ENCODE results near the gene KCTD15. TPM values are rescaled to one million over a fixed set of nuclear protein-coding genes. Genes with fewer than 3 reads are reported as not detected.

The KCTD15 gene
- total RNA-seq, 2 donors from 2014 or later = 9.0 to 13.1 TPM

DNA sequence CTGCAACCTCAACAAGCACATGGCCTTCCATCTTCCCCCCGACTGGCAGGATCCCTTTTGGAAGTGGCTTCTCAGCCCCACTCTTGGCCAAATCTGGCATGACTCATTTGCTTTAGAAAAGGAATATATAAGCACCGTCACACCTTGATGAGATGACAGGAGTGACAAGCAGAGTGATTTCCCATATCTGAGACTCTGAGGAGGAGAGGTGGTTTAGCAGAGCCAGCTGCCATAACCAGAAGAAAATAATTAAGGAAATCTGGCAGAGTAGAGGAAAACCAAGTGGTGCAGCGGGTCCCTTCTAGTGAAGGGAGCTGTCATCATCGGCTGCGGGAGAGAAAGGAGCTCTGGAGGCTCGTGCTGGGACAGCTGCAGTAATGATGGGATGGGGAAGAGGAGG lies 27.5 kb upstream of the KCTD15 start:
- intact Hi-C loops (cut with DNase I, micrococcal nuclease) = loop anchor here in 1 of 2 donors (5.0 kb wide), 1 partner anchor 337 kb away; no protein-coding TSS in a partner anchor
- ATAC-seq = no peak
- no peak for DNase-seq

DNA sequence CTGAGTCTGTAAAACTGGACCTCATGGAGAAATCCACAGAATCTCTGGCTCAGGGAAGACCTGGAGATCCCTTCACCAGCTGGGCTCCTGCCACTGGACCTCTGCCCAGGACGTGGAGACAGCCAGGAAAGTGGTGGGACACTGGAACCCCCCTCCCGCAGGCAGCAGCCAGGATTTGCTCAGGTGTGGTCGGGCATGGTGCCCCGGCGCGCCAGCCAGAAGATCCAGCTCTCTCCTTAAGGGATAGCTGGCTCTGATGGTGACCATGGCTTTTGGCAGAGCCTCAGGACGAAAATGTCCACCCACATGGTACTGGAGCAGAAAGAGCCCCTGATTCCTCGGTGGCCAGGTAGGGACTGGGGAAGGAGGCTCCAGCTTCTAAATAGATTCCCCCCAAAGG lies 26.6 kb upstream of the KCTD15 start:
- DNase-seq (no peak), ATAC-seq (no peak)
- intact Hi-C loops (cut with DNase I, micrococcal nuclease) = loop anchor here (5.0 to 10.0 kb wide), 2 partner anchors 325 to 338 kb away; no protein-coding TSS in a partner anchor

DNA sequence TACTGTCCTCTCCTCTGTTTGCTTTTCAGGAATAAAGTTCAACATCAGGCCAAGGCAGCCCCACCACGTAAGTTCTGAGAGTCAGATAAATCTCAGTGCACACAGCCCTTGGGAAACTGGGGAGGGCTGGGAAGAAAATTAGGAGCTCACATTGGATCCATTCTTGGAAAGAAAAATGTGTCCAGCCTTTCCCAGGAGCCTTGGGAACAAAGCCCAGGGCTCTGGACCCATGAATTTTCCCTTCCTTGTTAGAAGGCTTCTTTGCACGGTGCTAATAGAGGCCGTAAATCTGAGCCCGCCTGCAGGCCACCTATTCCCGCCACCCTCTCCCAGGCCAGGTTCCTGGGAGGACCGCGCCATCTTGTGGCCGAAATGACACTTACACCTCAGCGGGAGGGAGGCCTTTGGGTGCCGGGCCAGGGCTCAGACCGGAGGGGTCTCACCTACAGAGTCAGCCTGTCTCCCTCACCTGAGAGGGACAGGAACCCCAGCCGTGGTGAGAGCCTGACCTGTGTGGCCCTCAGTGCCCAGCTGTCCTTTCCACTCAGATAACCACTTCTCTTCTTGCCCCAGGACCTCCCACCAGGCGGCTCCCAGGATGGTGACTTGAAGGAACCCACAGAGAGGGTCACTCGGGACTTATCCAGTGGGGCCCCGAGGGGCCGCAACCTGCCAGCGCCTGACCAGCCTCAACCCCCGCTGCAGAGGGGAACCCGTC lies 25.1 kb upstream of the KCTD15 start:
- DNase-seq (peak; percentile 53 to 77), ATAC-seq (peak; percentile 86)
- intact Hi-C loops (cut with DNase I, micrococcal nuclease) = loop anchor here (5.0 to 10.0 kb wide), 2 partner anchors 323 to 339 kb away; no protein-coding TSS in a partner anchor

DNA sequence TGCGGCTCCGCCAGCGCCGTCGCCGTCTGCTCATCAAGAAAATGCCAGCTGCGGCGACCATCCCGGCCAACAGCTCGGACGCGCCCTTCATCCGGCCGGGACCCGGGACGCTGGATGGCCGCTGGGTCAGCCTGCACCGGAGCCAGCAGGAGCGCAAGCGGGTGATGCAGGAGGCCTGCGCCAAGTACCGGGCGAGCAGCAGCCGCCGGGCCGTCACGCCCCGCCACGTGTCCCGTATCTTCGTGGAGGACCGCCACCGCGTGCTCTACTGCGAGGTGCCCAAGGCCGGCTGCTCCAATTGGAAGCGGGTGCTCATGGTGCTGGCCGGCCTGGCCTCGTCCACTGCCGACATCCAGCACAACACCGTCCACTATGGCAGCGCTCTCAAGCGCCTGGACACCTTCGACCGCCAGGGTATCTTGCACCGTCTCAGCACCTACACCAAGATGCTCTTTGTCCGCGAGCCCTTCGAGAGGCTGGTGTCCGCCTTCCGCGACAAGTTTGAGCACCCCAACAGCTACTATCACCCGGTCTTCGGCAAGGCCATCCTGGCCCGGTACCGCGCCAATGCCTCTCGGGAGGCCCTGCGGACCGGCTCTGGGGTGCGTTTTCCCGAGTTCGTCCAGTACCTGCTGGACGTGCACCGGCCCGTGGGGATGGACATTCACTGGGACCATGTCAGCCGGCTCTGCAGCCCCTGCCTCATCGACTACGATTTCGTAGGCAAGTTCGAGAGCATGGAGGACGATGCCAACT lies 24.4 kb upstream of the KCTD15 start:
- no peak for DNase-seq
- no peak for ATAC-seq
- intact Hi-C loops (cut with DNase I, micrococcal nuclease) = loop anchor here (5.0 to 10.0 kb wide), 2 partner anchors 323 to 340 kb away; no protein-coding TSS in a partner anchor

DNA sequence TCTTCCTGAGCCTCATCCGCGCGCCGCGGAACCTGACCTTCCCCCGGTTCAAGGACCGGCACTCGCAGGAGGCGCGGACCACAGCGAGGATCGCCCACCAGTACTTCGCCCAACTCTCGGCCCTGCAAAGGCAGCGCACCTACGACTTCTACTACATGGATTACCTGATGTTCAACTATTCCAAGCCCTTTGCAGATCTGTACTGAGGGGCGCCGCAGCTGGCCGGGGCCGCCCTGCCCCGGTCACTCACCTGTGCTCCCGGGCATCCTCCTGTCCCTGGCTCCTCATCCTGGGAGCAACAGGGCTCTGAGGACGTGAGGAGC lies 23.9 kb upstream of the KCTD15 start:
- ATAC-seq = no peak
- DNase-seq = no peak
- intact Hi-C loops (cut with DNase I, micrococcal nuclease) = loop anchor here (5.0 to 10.0 kb wide), 2 partner anchors 322 to 341 kb away; no protein-coding TSS in a partner anchor

DNA sequence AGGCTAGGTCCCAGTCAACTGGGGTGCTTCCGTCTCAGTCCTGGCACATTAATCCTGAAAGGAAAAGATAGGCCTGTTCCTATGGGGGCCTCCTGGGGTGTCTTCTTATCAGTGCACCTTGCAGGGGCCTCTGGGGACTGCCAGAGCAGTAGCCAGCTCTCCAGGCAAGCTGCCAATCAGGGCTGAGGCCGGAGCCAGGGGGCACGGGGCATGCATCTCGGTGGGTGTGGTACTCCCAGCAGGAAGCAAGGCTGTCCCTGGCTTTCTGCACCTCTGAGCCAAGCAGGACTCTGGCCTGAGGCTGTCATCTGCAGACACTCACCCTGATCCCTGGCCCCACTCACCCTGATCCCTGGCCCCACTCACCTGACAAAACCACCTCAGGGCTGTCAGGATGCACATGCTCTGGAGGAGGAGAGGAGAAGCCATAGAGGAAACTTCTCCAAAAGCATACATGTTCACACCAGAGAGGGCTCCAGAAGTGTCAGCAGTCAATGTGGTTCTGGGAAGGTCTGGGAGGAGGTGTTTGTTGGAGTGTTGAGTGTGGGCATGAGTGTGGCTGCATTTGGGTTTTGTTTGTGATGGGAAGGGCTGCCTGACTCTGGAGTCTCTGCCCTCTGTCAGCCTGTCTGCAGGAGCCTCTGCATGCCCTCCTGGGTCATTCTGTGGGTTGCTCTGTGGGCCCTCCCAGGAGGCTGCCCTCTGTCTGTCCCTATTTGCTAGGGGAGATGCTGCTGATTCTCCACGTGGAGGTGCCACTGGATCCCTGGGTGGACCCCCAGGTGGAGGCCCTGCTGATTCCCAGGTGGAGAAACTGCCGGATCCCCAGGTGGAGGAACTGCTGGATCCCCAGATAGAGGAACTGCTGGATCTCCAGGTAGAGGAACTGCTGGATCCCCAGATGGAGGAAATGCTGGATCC lies 22.7 kb upstream of the KCTD15 start:
- intact Hi-C loops (cut with DNase I, micrococcal nuclease) = loop anchor here (5.0 to 10.0 kb wide), 2 partner anchors 321 to 342 kb away; no protein-coding TSS in a partner anchor
- DNase-seq (no peak), ATAC-seq (no peak)

DNA sequence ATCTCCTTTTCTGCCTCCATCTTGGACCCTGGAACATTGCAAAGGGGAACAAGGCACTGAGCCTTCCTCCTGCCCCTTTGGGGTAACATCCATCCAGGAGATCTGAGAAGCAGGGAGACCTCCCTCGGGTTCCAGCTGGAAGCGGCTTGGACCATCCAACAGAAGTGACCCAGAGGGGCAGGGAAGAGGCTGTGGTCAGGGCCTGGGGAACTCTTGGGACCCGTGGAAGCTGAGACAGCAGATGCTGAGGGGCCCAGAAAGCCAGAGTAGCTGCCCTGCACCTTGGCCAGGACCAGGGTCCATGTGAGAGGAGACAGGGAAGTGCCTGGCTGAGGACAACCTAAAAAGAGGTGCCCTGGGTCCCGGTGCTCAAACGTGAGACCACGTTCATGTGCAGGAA lies 21.9 kb upstream of the KCTD15 start:
- DNase-seq (no peak), ATAC-seq (no peak)
- intact Hi-C loops (cut with DNase I, micrococcal nuclease) = loop anchor here (5.0 to 10.0 kb wide), 3 partner anchors 320 to 342 kb away; no protein-coding TSS in a partner anchor

DNA sequence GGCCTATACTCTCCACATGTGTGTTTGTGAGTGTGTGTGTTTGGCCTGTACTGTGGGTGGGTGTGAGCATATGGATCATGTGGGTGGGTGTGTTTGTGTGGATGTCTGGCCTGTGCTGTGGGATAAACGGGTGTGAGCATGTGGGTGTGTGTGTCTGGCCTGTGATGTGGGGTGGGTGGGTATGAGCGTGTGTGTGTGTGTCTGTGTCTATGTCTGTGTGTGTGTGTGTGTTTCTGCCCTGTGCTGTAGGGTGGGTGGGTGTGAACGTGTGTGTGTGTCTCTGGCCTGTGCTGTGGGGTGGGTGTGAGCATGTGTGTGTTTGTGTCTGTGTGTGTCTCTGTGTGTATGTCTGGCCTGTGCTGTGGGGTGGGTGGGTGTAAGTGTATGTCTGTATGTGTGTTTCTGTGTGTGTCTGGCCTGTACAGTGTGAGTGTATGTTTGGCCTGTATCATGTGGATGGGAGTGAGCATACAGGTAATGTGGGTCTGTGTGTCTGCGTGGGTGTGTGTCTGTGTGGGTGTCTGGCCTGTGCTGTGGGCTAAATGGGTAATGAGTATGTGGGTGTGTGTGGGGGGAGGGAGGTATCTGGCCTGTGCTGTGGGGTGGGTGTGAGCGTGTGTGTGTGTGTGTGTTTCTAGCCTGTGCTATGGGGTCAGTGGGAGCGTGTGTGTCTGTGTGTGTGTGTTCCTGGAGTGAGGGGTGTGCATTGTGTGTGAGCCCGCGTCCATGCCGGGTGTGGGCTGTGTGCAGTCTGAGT lies 20.8 kb upstream of the KCTD15 start:
- no peak for DNase-seq
- ATAC-seq = no peak
- intact Hi-C loops (cut with DNase I, micrococcal nuclease) = loop anchor here (5.0 to 10.0 kb wide), 2 partner anchors 319 to 321 kb away; no protein-coding TSS in a partner anchor

DNA sequence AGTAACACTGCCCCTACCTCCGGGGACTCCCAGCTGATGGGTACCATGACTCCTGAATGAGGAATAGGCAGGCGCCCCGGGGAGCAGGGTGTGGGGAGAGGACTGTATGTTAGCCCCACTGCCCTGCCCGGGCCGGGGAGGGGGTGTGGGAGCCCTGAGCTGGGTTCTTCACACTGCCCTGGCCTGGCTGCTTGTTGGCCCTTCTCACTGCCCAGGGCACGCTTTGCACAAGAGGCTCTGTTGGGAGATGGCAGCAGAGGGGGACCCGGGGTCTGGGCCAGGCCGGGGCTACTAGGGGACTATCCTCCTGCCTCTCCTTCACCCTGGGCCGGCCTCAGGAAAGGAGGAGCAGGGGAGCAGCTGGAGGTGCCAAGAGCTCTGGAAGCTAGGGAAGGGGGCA lies 19.3 kb upstream of the KCTD15 start:
- intact Hi-C loops (cut with DNase I, micrococcal nuclease) = loop anchor here (5.0 to 10.0 kb wide), 2 partner anchors 317 to 320 kb away; no protein-coding TSS in a partner anchor
- ATAC-seq (no peak), DNase-seq (no peak)

DNA sequence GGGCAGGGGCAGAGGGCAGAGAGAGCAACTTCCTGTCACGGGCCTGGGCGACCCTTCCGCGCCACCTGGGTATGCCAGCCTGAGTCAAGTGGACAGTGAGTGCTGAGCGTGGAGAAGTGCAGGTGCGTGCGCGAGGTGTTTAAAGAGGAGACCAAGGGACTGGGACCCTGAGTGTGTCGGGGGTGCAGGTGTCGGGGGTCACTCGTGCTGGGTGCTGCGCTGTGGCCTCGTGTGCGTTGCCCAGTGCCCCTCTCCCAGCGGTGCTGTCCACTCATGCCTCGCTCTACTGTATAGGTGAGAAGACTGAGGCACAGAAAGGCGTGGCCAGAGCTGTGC lies 18.9 kb upstream of the KCTD15 start:
- intact Hi-C loops (cut with DNase I, micrococcal nuclease) = loop anchor here (5.0 to 10.0 kb wide), 2 partner anchors 317 to 320 kb away; no protein-coding TSS in a partner anchor
- ATAC-seq = no peak

DNA sequence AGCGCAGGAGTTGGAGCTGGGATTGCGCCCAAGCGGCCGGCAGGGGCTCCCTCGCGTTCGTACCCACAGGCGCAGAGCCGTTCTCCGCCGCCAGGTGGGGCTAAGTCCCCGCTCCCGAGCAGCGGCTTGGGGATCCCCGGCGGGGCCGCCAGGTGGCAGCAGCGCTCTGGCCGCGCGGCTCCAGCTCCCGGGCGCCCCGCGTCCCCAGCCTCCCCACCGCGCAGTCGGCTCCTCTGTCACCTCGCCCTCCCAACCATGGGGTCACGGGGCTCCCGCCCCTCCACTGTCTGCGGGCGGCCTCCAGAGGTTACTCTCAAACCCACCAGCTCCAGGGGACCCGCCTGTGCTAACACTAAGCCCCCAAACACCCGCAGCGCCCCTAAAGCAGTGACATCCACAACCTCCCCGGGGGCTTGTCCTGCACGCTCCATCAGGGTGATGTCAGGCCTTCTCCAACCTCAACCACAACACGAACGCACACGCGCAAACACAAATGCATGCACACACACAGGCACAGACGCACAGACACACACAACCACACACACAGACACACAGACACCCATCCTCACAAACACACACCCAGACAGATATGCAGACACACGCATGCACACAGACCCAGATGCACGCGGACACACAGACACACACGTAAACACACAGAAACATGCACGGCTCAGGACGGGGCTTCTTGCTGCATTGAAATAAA lies 18.4 kb upstream of the KCTD15 start:
- peak; percentile 47 to 87 for DNase-seq

More for the DNA sequence above, 18.9 kb upstream of the KCTD15 start:
- DNase-seq = no peak

DNA sequence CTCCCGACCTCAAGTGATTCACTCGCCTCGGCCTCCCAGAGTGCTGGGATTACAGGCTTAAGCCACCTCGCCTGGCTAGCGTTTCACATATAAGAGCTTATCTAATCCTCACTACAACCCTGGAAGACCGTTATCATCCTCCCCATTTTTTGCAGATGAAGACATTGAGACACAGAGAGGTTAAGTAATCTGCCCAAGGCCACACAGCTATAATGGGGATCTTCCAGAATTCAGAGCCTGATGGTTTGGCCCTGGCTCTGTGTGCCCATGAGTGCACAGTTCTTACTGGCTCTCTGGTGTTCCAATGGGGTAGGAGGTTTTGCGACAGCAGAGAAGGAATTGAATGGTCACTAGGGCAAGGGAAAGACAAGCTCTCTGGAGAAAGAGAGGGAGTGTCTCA lies 16.8 kb upstream of the KCTD15 start:
- ATAC-seq = no peak
- DNase-seq = no peak
- intact Hi-C loops (cut with DNase I, micrococcal nuclease) = loop anchor here (5.0 to 10.0 kb wide), 3 partner anchors 215 to 317 kb away; no protein-coding TSS in a partner anchor

More for the DNA sequence above, 18.4 kb upstream of the KCTD15 start:
- peak; percentile 95 for ATAC-seq
- intact Hi-C loops (cut with DNase I, micrococcal nuclease) = loop anchor here (5.0 to 10.0 kb wide), 2 partner anchors 317 to 319 kb away; no protein-coding TSS in a partner anchor

DNA sequence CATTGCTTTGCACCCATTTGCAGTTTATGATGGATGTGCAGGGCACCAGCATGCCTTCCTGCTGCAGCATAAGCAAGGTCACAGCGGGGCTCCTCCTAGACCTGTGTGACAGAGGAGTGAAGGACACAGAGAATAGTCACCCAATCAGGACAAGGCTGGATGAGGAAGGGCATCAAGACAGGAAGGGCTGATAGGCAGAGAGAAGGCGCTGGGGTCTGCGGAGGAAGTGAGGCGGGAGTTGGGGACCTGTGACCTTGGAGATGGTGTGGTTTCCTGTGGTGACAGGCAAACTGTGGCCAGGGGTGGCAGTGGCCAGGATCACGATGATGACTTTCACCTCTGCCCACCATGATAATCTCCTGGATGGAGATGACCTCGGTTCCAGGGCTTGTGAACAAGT lies 16.4 kb upstream of the KCTD15 start:
- intact Hi-C loops (cut with DNase I, micrococcal nuclease) = loop anchor here in 1 of 2 donors (10.0 kb wide), 1 partner anchor 215 kb away; no protein-coding TSS in a partner anchor
- ATAC-seq (no peak), DNase-seq (no peak)

DNA sequence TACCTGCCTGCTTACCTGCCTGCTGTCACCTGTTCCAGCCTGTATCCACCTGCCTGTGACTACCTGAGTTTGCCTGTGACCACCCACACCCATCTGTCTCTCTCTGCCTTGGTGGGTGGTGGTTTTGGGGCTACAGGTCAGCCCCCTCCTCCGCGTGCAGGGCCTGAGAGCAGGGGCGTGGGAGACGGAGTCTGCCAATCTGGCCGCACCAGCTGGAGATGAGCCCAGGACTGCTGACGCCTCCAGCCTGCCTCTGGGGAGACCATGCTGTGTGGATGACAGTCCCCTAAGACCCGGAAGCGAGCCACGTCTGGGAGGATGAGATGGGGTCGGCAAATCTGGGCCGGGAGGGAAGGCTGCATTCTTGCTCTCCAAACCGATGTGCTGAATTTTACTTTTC lies 15.9 kb upstream of the KCTD15 start:
- no peak for DNase-seq
- no peak for ATAC-seq
- intact Hi-C loops (cut with DNase I, micrococcal nuclease) = loop anchor here in 1 of 2 donors (10.0 kb wide), 1 partner anchor 214 kb away; no protein-coding TSS in a partner anchor

DNA sequence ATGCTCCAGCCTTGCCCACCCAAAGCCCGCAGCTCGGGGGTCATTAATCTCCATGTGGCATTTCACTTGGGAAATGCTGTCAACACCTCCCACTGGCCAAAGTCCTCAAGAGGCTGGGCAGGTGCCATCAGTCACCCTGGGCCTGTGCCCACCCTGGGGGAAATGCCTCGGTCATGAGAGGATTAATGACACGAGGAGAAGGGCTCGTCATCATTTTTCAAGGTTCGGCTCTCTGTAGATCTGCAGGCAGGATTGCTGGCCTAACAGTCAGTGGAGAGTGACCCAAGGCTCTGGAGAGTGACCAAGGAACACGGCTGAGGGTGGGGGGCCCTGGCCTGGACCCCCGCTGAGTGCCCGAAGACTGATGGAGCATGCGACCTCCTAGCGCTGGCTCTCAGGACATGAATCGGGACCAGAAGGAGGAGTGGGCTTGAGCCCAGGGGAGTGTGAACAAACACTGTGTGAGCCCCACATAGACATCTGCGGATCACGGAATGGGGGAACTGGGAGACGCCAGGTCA lies 15.2 kb upstream of the KCTD15 start:
- ATAC-seq (no peak), DNase-seq (no peak)
- intact Hi-C loops (cut with DNase I, micrococcal nuclease) = loop anchor here in 1 of 2 donors (10.0 kb wide), 1 partner anchor 213 kb away; no protein-coding TSS in a partner anchor

DNA sequence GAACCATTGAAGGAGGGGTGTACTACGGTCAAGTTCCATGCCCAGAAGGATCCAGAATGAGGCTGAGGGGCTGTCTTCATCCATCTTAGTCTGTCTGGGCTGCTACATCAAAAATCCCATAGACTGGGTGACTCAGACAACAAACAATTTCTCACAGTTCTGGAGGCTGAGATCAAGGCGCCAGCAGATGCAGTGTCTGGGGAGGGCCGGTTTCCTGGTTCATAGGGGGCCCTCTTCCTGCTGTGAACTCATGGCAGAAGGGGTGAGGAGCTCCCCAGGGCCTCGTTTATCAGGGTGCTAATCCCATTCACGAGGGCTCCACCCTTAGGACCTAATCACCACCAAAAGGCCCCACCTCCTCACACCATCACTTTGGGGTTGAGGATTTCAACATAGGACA lies 14.7 kb upstream of the KCTD15 start:
- no peak for DNase-seq
- ATAC-seq = no peak
- intact Hi-C loops (cut with DNase I, micrococcal nuclease) = loop anchor here in 1 of 2 donors (10.0 kb wide), 1 partner anchor 213 kb away; no protein-coding TSS in a partner anchor

DNA sequence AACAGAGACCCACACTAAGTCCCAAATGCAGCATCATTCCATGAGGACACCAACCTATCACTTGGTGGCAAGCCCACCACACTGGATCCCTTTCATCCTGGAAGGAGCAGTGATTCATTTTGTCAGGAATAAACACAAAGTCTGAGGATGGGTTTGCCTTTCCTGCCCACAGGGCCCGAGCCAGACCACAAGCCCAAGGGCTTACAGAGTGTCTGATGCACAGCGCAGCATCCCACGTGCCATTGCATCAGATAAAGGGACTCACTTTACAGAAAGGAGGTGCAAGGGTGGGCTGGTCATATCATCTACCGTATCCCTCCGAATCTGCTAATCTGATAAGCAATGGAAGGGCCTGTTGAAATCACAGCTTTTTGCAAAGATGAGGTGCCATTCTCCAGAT lies 12.2 kb upstream of the KCTD15 start:
- ATAC-seq = no peak
- no peak for DNase-seq
- intact Hi-C loops (cut with DNase I, micrococcal nuclease) = loop anchor here in 1 of 2 donors (10.0 kb wide), 1 partner anchor 210 kb away; no protein-coding TSS in a partner anchor
